ENCODE results near the gene UBN2. TPM values are rescaled to one million over a fixed set of nuclear protein-coding genes. Genes with fewer than 3 reads are reported as not detected.

Gene UBN2
- total RNA-seq, 1 donor from 2014 or later, result 34.4 TPM

DNA sequence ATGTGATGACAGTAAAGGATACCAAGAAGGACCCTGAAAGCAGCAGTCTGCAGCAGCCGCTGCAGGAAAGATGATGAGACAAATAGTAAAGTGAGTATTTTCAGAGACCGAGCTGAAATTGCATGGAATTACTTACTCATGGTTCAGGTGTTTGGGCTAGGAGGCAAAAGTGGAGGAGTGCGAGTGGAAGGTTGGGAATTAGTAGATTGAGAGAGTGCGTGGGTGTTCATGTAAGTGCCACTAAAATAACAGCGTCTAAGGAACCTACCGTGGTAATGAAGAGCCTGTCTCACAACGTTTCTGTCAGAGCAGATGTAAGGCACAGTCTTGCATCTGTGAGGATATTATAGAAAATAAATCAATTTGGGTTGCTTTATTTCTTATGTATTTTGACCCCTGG, 61.8 kb downstream of the UBN2 start:
- no peak for DNase-seq (ENCODE audit: low spot score in 2 of 2, unreplicated experiment in 2 of 2)
- Mint-ChIP-seq H3K4me1 (no peaks in the 10 kb centered on the region), H3K9me3 (no peaks in the 10 kb centered on the region), H3K27ac (no peak overlapping the region), H3K4me3 (no peak overlapping the region), H3K27me3 (ENCODE audit: low read depth) (no peaks in the 10 kb centered on the region), H3K36me3 (peaks cover 28% of the 10 kb centered on the region)
- TF ChIP-seq CTCF (IDR thresholded peaks at IDR 0.05; ENCODE audit: unreplicated experiment), result no peak

GRCh38 chr7:139293534-139293933, 62.5 kb downstream of the UBN2 start:
- H3K27ac Mint-ChIP-seq, result no peak overlapping the region
- TF ChIP-seq CTCF (IDR thresholded peaks at IDR 0.05; ENCODE audit: unreplicated experiment), result no peak
- H3K36me3 Mint-ChIP-seq, result peaks cover 24% of the 10 kb centered on the region
- DNase-seq (ENCODE audit: low spot score in 2 of 2, unreplicated experiment in 2 of 2), result no peak
- no peaks in the 10 kb centered on the region for H3K27me3 Mint-ChIP-seq (ENCODE audit: low read depth)
- H3K4me3 Mint-ChIP-seq, result no peak overlapping the region
- no peaks in the 10 kb centered on the region for H3K4me1 Mint-ChIP-seq
- no peaks in the 10 kb centered on the region for H3K9me3 Mint-ChIP-seq

DNA sequence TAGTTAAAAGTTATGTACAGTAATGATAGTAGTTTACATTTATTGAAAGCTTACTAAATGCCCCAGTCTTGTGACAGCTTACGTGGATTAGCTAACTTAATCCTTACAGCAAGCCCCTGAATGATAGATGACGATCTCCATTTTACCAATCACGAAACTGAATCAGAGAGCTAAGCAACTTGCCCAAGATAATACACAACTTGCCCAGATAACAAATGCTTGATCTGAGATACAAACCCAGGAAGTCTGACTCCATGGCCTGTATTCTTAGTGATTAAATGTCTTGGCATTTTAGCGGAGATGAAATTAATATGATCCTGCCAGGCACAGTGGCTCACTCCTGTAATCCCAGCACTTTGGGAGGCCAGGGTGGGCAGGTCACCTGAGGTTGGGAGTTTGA, 63.2 kb downstream of the UBN2 start:
- H3K9me3 Mint-ChIP-seq, result no peaks in the 10 kb centered on the region
- no peaks in the 10 kb centered on the region for H3K4me1 Mint-ChIP-seq
- peaks cover 25% of the 10 kb centered on the region for H3K36me3 Mint-ChIP-seq
- no peak overlapping the region for H3K27ac Mint-ChIP-seq
- no peak overlapping the region for H3K4me3 Mint-ChIP-seq
- no peaks in the 10 kb centered on the region for H3K27me3 Mint-ChIP-seq (ENCODE audit: low read depth)
- no peak for TF ChIP-seq CTCF (IDR thresholded peaks at IDR 0.05; ENCODE audit: unreplicated experiment)
- DNase-seq (ENCODE audit: low spot score in 2 of 2, unreplicated experiment in 2 of 2), result no peak

GRCh38 chr7:139294951-139295575, 64.0 kb downstream of the UBN2 start:
- Mint-ChIP-seq H3K27ac (no peak overlapping the region), H3K4me1 (no peaks in the 10 kb centered on the region), H3K4me3 (no peak overlapping the region), H3K9me3 (no peaks in the 10 kb centered on the region), H3K27me3 (ENCODE audit: low read depth) (no peaks in the 10 kb centered on the region), H3K36me3 (peaks cover 24% of the 10 kb centered on the region)
- no peak for DNase-seq (ENCODE audit: low spot score in 2 of 2, unreplicated experiment in 2 of 2)
- TF ChIP-seq CTCF (IDR thresholded peaks at IDR 0.05; ENCODE audit: unreplicated experiment), result no peak

DNA sequence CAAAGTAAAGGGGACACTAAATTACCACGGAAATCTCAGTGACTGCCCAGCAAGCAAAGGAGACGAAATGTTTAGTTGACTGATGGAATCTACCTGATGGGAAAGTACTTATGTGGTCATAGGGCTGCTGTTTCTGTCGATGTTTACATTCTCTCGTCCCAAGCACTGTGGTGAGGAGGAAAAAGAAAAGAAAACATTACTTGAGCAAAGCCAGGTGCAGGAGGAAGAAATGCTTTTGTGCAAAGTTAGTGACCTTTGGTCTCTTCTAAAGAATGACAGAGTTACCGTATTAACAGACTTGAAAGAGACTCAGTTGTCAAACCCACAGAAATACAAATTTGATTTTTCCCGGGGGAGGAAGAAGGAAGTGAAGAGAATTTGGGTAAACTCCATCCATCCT, 66.8 kb downstream of the UBN2 start:
- Mint-ChIP-seq H3K27ac (no peak overlapping the region), H3K4me1 (no peaks in the 10 kb centered on the region), H3K9me3 (no peaks in the 10 kb centered on the region), H3K27me3 (ENCODE audit: low read depth) (no peaks in the 10 kb centered on the region), H3K36me3 (peaks cover 23% of the 10 kb centered on the region), H3K4me3 (no peak overlapping the region)
- DNase-seq (ENCODE audit: low spot score in 2 of 2, unreplicated experiment in 2 of 2), result no peak
- TF ChIP-seq CTCF (IDR thresholded peaks at IDR 0.05; ENCODE audit: unreplicated experiment), result no peak

- TF ChIP-seq CTCF (IDR thresholded peaks at IDR 0.05; ENCODE audit: unreplicated experiment), result no peak
- Mint-ChIP-seq H3K27me3 (ENCODE audit: low read depth) (no peaks in the 10 kb centered on the region), H3K36me3 (peaks cover 21% of the 10 kb centered on the region), H3K9me3 (no peaks in the 10 kb centered on the region), H3K4me1 (no peaks in the 10 kb centered on the region), H3K27ac (no peak overlapping the region), H3K4me3 (no peak overlapping the region)
- no peak for DNase-seq (ENCODE audit: low spot score in 2 of 2, unreplicated experiment in 2 of 2)
Observed at GRCh38 chr7:139299296-139299695, 68.3 kb downstream of the UBN2 start.

Measured in mesothelial cell of epicardium (in vitro differentiated cells).